NCI-H2196 (cell line): ENCODE measurements around the gene PSME3.
A peak's percentile ranks its signal among the peaks of the same experiment; 100 is the strongest.

Experiments
- DNase-seq: peaks from one replicate; lab custom pipeline; 2025; ENCODE audit not compliant: unreplicated experiment; lab: John Stamatoyannopoulos, UW

The PSME3 gene, protein sequence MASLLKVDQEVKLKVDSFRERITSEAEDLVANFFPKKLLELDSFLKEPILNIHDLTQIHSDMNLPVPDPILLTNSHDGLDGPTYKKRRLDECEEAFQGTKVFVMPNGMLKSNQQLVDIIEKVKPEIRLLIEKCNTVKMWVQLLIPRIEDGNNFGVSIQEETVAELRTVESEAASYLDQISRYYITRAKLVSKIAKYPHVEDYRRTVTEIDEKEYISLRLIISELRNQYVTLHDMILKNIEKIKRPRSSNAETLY

DNA sequence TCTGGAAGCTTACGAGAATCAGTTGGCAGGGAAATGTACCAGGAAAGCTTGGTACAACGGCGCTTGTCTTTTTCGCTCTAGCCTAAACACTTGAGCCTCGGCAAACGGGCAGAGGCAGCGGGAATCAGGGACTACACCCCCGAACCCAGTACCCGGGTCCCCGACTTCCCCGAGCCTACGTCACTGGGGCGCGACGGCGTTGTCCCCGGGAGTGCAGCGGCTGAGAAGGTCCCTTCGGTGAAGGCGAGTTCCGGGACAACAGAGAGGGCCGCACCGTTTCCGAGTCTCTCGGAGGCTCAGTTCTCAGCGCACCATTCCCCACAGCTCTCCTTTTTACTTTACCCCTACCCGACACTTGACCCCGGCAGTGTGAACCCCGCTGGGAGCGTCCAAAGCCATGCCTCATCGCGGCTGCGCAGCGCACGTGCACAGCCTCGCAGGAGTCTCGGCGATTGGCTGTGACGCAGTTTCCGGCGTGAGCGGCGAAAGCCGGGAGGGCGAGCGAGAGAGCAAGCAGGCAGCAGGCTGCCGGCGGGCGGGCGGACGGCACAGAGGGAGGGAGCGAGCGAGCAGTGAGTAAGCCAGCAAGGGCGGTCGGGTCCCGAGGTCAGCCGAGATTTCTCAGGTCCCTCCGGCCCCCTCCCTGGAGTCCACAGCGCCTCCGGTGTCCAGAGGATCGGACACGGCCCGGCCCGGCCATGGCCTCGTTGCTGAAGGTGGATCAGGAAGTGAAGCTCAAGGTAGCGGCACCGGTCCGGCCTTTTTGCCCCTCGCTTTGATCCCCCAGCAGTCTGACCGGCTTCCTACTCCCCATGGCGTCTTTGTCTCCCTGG, at the start of gene PSME3:
PSME3 (plus strand) TSS at position 464 of the 833 bp plus-strand sequence; CDS start at position 699, 235 bp downstream.
- peak; percentile 82 for DNase-seq

DNA sequence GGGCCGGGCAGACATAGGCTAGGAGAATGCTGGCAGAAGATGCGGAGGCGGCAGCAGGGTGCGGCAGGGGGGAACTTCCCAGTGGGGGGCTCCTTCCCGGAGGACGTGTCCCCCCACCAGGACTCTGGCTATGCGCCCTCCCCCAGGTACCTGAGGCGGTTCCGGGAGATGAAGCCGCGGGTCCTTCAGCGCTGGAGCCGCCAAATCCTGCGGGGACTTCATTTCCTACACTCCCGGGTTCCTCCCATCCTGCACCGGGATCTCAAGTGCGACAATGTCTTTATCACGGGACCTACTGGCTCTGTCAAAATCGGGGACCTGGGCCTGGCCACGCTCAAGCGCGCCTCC, 49.4 kb upstream of the PSME3 start:
- DNase-seq, result no peak

DNA sequence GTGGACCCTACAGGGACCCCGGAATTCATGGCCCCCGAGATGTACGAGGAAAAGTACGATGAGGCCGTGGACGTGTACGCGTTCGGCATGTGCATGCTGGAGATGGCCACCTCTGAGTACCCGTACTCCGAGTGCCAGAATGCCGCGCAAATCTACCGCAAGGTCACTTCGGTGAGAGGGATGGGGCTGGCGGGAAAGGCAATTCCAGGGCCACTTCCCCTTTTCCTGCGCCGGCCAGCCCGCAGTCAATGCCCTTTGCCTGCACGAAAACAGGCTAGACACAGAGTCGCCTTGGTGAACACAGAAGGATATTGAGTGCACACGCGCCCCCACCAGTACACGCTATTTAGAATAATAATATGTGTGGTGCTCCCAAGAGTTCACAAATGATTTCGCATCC, 48.8 kb upstream of the PSME3 start:
- DNase-seq, result no peak

DNA sequence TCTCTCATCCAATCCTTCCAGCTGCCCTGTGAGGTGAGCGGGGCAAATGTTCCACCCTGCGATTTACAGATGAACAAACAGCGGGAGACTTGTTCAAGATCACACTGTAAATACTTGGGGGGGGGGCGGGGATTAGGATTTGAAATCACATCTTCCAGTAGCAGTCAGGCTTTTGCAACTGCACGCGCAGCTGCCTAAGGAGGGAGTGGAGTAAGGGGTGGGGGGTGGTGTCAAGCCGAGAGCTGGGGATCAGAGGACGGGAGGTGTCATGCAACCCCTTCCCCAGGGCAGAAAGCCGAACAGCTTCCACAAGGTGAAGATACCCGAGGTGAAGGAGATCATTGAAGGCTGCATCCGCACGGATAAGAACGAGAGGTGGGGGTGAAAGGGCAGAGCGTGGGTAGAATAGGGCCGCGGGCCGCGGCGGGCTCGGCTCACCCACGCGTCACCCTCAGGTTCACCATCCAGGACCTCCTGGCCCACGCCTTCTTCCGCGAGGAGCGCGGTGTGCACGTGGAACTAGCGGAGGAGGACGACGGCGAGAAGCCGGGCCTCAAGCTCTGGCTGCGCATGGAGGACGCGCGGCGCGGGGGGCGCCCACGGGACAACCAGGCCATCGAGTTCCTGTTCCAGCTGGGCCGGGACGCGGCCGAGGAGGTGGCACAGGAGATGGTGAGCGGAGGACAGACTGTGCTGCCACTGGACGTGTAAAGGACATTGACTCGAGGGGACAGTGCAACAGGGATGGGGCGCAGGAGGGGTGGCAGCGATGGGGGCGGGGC, 48.2 kb upstream of the PSME3 start:
- DNase-seq, result no peak

DNA sequence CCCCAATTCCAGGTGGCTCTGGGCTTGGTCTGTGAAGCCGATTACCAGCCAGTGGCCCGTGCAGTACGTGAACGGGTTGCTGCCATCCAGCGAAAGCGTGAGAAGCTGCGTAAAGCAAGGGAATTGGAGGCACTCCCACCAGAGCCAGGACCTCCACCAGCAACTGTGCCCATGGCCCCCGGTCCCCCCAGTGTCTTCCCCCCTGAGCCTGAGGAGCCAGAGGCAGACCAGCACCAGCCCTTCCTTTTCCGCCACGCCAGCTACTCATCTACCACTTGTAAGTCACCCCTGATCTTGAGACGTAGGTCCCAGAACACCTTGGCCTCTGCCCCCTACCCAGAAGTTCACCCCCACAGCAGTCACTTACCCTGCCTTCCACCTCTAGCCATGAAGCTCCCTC, 45.9 kb upstream of the PSME3 start:
- no peak for DNase-seq

DNA sequence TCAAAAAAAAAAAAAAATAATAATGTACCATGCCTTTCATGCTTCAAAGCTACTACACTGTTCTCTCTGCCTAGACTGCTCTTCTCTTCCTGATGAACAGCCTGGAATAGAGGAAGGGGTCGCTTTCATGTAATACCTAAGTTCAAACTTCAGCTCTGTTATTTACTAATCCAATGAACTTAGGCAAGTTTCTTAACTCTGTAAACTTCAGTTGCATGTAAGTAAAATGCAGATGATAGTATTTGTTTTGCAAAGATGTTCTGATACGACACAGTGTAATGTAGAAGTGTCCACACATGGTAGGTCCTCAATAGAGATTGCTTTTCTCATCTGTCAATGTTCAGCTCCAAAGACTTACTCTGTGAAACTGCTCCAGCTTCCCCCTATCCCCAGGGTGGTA, 41.2 kb upstream of the PSME3 start:
- no peak for DNase-seq

DNA sequence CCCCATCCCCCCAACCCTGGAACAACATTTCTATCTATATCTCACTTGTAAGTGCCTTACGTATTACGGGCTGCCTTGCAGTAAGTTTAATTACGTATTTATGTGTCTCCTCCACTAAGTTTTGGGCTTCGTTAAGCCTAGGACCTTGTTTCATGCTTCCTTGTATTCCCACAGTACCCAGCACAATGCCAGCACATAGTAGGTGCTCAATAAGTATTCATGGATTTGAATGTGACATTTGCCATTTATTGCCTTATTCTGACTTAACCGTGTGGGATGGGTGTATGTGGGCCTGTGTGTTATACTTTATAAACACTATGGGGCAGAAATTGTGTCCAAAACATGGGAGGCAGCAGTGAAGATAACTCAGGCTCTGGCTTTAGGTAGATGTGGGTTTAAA, 40.7 kb upstream of the PSME3 start:
- DNase-seq, result no peak

DNA sequence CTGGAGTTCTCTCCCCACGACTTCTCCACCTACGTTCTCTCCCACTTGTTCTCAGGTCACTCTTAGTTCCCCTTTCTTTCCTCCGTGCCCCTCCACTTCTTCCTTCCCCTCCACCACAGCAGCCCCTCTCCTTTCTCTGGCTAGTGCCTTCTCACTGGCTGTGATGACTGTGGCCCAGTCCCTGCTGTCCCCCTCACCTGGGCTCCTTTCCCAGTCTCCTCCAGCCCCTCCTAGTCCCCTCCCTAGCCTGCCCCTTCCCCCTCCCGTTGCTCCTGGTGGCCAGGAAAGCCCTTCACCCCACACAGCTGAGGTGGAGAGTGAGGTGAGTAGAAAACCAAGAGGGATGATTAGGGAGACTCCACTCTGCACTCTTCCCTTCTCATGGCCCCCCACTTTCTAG, 38.1 kb upstream of the PSME3 start:
- DNase-seq, result no peak

DNA sequence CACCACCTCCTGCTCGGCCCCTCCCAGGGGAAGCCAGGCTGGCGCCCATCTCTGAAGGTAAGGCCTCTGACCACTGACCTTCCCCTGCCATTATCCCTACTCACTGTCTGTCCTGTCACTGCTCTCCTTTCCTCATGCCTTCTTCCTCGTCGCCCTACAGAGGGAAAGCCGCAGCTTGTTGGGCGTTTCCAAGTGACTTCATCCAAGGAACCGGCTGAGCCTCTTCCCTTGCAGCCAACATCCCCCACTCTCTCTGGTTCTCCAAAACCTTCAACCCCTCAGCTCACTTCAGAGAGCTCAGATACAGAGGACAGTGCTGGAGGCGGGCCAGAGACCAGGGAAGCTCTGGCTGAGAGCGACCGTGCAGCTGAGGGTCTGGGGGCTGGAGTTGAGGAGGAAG, 37.7 kb upstream of the PSME3 start:
- no peak for DNase-seq

DNA sequence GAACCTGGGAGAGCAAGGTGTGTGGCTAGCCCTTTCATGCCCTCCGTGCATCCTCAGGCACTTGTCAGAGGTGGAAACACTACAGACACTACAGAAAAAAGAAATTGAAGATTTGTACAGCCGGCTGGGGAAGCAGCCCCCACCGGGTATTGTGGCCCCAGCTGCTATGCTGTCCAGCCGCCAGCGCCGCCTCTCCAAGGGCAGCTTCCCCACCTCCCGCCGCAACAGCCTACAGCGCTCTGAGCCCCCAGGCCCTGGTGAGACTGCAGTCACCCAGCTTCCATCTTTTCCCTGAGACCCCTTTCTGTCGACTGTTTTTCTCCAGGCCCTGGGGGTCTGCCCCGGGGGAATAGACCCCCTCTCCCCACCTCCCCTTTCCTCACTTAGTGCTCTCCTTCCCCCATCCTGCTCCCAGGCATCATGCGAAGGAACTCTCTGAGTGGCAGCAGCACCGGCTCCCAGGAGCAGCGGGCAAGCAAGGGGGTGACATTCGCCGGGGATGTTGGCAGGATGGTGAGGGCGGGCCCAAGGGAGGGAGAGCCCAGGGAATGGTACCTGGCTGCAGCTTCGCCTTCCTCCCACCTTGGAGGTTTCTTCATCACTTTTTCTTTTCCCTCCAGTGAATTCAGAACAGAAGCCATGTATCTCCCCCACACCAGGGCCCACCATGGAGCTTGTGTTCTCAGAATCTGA, 37.0 kb upstream of the PSME3 start:
- DNase-seq, result no peak

DNA sequence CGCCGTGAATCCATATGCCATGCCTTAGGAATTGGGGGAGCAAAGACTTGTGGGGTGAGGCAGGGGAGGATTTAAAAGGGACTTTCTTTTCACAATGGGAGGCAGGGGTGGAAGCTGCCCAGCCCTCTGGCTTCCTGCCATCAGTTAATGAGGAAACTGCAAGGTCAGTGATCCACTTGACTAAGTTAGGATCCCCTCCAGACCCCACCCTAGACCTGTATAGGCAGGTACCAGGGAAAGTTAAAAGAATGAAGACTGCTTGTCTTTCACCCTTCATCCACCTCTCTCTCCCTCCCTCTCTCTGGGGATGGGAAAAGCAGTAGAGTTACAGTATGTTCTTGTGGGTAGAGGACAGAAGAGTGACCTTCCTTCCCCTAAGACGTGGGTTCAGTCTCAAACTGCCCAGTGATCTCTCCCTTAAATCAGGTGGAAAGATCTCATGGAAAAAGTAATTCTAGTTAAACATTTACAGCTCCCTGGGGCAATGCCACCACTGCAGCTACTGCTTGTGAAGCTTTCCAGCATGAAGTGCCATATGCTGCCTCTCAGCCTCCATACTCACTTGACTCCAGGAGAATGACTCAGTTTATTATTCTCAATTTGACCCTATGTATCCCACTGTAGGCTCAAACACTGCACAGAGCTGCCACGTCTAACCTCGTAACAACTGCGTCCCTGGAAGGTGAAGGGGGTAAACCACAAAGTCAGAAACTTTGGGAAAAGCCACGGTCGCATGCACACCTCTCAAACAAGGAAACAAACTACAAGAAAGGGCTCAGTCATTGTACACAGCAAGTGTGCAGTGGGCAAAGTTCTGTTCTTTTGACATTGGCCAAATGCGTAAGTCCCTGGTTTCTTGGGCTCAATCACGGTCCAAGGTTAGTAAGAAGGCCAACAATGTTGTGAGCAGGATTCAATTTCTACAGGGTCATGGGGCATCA, 35.9 kb upstream of the PSME3 start:
- DNase-seq, result no peak

DNA sequence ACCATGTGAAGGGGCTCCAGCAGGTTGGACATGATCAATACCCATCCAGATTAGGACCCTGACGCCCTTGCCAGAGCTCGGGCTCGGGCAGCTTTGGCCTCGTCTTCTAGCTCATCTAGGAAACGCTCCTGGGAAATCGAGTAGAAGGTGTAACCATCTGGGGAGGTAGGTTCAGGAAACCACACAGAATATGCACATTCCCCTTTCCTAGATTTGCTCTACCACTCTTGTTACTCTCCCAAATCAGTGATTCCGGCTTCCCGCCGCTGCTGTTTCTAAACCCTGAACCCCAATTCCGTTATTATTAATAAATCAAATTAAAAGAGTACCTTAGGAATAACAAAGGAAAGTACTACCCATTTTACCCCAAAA, 35.2 kb upstream of the PSME3 start:
- DNase-seq, result no peak

DNA sequence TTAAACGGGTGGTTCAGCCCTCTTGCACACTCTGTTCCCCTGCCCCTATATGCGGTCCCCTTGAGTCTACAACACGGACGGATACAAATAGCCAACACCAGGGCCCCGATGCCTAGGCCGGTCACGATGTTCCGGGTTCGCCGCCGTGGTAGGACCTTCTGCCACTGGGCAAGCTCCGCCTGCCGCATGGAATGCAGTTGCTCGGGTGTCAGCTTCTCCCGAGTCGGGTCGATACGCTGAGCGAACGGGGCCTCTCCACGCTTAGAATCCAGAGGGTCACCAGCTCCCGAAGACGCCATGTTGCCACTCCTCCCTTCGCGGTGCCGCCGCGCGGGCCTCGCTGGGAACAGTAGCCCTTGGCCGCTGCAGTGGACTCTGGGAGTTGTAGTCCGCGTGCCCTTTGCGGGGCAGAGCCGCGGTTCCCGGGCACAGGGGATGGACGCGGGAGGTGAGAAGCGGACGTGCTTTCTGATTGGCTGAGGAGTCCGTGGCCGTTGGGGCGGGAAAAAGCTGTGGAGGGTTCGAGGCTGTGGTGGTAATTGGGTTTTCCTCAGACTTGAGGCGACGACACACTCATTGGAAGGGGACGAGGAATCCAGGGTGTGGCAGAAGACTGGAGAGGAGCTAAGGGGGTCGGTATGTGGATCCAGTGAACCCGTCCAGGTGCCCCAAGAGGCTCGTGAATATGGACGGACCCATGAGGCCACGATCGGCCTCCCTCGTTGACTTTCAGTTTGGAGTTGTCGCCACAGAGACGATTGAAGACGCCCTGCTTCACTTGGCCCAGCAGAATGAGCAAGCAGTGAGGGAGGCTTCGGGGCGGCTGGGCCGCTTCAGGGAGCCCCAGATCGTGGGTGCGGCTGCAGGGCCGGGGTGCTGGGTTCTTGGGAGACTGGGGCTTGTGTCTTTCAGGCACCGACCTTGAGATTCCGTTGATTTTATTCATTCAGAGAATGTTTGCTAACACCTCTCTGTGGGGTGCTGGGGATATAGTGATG, 34.5 kb upstream of the PSME3 start, which contains the start of the genes CNTD1 and COA3:
CNTD1 (plus strand) TSS at position 479 of the 998 bp plus-strand sequence; CDS start at position 686, 207 bp downstream.
COA3 (minus strand) TSS at position 322 of the 998 bp plus-strand sequence; CDS start at position 299, 23 bp downstream.
- DNase-seq, result peak; percentile 77

DNA sequence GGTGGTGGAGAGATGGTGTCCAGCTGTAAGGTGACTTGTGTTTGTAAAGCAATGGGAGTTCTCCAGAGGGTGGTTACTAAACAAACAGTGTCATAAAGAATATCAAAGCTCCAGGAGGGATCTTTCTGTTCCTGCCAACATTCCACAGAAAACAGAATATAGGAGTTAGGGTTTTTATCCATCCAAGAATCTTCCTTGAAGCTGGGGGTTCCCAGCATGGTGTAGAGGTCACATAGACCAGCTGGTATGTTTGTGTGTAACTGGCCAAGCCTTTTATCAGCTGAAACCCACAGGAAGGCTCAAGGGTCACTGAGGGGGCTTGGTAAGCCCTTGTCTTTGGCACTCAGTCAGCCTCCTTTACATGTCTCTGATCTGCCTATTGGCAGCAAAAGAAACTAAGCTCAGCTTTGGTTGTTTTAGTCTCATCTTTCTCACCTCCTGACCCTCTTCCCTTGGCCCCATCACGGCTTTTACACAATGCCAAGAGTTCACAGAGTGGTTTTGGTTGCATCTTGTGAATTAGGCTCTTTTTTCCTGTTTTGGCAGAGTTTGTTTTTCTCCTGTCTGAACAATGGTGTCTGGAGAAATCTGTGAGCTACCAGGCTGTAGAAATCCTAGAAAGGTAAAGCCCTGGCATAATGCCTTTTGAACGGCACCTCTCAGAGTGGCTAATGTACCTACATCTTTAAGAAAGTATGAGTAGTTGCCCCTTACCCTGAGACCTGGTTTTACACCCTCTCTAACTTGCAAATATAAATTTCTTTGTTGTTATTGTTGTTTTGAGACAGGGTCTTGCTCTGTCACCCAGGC, 29.9 kb upstream of the PSME3 start:
- DNase-seq, result no peak

DNA sequence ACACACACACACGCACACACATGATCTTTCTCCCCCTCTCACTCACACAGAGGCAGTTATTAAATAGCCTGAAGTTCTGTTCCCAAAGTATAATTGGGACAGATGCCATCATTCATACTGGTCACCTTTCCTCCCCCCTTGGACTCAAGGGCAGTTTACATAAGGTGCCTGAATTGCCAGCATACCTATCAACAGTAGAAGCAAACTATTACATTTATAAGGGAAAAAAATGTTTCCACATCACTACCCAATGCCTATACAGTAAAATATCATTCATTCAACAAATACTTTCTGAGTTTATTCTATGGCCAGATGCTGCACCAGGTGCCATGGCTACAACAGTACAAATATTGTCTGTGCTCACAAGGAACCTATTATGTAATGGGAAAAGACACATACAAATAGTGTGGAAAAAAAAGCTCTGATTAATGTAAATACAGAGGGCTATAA, 28.3 kb upstream of the PSME3 start:
- DNase-seq, result no peak

DNA sequence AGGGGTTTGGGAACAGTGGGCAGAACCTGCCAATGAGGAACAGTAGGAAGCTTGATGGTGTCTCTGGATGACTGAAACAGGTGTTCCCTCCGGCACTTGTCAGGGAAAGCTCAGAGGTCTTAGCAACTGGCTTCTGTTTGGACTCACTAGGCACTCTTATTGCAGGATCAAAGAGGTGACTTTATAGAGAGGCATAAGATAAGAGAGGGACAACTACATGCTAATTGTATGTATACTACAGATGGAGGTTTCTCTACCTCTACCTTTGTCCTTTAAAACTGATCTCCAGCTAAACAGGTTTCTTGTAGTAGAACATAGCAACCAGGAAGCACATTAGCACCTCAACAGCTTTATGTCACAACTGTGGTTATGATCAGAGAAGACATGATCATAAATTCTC, 26.9 kb upstream of the PSME3 start:
- DNase-seq, result no peak

DNA sequence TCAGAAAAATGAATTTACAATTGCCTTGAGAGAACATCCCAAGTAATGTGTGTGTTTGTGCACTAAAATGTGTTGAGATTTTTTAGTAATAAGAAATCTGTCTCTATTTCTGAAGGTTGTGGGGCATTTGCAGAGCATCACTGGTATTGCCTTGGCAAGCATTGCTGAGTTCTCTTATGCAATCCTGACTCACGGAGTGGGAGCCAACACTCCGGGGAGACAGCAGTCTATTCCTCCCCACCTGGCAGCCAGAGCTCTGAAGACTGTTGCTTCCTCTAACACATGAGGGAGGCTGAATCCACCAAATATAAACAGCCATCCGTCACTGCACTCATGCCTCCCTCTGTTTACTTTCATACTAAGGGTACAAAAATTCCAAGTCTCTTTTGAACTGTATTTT, 23.9 kb upstream of the PSME3 start:
- DNase-seq, result no peak
